SKM-1 treated with dmso at 0.1 percent for 144 hours (cell line): ENCODE measurements around the gene RING1.

Experiments used
- DNase-seq: peaks from one replicate; lab custom pipeline; 2025; ENCODE audit not compliant: unreplicated experiment; lab: John Stamatoyannopoulos, UW

Gene RING1

DNA sequence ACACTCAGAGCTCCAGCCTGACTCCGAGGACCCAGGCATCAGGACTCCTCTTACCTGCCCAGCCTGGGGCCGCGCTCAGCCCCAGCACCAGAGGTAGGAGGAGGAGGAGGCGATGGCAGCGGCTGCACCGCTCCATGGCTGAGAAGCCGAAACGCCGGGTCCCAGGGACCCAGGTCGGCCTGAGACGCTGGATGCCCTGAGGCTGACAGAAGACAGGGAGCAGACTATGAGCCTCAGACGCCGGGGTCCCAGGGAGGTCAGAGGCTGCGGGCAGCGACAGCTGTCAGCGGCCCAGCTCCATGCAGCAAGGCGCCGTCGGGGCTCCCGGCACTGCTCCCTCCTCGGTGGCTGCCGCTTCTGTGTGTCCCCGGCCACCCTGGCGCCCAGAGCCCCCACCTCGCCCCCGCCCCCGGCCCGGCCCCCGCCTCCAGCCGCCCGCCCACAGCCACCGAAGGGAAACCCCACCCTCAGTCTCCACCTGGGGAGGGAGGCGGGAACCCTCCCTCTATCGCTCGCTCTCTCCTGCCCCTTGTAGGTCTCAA lies 16.1 kb upstream of the RING1 start, which contains the start of gene COL11A2:
Gene COL11A2 (minus strand): TSS at position 363 of the 542 bp plus-strand sequence. CDS start 227 bp downstream, at position 136.
- no peak for DNase-seq

DNA sequence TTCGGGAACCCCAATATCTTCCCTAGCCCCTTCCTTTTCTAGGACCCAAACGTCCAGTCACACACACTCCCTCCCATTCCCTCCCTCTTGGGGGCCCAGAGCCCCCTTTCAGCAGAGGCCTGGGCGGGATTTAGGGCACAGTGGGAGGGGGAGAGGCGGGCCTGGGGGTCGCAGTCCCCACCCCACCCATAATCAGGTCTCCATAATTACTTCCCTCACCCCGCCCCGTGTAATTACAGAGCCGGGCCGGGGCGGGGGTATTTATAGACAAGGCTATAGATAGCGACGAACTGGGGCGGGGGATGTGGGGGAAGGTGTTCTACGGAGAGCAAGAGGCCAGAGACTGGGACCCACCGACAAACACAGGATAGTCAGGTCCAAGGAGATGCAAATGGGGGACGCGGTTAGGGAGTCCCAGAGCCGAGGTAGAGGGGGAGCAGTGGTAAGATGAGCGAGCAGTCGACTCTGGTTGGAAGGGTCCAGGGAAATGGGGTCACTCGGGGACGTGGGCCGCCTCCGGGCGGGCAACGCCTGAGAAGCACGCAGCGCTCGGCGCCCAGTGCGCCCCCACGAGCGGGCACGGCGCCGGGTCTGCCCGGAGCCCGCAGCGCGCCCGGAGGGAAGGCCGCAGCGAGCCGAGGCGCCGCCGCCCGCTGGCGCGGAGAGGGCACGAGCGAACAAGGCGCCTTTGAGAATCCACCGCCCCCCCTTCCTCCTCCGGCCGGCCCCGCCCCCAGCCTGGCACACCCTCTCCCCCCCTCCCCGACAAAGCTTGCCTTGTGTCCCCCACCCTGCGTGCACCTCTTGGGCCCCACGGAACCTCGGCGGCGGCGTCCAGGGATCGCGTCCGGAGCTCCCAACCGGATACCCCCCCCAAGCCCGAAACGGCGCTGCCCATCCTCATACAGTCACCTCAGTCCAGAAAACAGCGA lies 15.4 kb upstream of the RING1 start:
- DNase-seq: no peak

DNA sequence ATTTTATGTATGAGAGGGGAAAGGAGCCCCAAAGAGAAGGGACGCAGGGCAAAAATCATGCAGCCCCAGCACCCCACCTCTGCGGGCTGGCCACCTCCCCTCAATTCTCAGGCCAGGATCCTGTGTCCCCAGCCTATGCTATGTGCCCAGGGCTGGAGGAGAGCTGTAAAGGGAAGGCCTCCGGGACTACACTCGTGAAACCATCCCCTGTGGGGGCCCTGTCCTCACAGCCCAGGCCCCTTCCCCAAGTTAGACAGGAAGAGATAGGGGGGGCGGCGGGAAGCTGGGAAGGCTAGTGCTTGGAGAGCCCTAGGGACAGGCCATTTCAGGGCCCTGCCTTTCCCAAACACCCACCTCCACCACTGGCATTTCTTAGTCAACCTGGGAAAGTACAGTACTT lies 14.7 kb upstream of the RING1 start:
- DNase-seq: no peak

GRCh38 chr6:33194431-33194979 lies 13.8 kb upstream of the RING1 start:
- DNase-seq: no peak

GRCh38 chr6:33195304-33196165 lies 12.8 kb upstream of the RING1 start:
- no peak for DNase-seq

GRCh38 chr6:33197431-33198048 lies 10.8 kb upstream of the RING1 start:
- peak; percentile 72 for DNase-seq

DNA sequence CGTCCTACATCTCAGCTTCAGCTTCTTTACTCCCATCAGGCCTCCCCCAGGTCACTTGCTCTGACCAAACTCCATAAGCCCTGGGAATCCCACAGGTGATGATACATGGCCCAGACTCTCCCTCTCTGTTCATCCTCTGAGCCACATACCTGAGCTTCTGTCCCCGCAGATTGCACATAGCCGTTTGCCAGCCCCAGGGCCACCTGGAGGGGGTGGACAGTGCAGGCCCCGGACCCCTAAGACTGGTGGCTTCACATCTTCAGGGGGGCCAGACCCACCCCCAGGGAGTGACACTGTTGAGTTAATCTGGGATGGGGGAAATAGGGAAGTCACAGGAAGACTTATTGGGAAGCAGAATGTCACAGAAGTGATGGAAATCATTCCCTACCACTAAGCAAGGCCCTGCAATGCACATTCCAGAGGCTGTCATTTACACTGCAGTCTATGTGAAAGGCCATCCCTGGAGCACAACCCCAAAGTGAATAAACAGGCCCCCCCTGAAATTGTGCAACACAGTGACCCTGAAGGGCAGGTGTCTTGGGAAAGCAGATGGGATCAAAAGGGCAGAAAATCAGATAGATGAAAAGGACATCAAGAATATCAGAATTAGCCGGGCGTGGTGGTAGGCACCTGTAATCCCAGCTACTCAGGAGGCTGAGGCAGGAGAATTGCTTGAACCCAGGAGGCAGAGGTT lies 10.0 kb upstream of the RING1 start:
- no peak for DNase-seq

DNA sequence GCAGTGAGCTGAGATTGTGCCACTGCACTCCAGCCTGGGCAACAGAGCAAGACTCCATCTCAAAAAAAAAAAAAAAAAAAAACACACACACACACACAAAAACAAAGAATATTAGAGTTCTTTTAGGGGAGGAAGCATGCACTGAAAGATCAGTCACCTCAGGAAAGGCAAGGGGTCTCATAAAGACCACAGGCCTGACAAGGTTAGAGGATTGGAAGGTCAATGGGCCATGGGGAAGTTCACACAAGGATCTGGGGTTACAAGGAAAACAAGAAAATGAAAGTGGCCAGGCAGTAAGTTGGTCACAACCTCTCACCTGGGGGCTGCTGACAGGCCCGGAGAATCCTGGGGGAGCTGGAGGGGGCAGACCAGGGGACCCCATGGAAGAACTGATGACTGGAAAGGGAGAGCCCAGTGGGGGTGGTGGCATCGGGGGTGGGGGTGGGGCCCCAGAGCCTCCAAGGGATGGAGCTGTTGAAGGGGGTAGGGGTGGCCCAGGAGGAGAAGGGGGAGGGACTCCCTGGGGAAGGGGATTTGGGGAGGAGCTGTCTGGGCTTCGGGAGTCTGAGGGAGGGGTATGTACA lies 9.4 kb upstream of the RING1 start:
- DNase-seq: no peak

DNA sequence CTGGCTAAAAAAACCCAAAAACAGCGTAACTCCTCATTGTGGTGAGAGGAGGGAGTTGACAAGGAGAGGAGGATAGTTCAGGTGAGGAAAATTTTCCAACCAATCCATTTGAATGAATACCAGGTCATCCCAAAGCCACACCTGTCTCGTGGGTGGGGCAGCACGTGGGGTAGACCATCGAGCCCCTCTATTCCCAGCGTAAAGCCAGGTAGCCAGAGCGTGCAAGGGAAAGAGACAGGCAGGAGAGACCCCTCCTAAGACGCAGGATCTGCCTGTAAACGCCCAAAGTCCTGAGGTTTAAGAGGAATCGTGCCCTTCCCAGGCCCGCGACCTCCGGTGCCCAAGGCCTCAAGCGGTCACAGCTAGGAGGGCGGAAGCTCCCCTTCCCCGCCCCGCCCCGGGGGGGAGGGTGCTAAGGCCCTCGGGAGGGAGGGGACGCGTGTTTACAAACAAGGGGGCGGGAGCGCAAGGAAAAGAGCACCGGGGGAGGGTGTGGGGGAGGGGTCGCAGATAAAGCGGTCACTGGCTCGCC lies 8.5 kb upstream of the RING1 start:
- DNase-seq: peak; percentile 63

DNA sequence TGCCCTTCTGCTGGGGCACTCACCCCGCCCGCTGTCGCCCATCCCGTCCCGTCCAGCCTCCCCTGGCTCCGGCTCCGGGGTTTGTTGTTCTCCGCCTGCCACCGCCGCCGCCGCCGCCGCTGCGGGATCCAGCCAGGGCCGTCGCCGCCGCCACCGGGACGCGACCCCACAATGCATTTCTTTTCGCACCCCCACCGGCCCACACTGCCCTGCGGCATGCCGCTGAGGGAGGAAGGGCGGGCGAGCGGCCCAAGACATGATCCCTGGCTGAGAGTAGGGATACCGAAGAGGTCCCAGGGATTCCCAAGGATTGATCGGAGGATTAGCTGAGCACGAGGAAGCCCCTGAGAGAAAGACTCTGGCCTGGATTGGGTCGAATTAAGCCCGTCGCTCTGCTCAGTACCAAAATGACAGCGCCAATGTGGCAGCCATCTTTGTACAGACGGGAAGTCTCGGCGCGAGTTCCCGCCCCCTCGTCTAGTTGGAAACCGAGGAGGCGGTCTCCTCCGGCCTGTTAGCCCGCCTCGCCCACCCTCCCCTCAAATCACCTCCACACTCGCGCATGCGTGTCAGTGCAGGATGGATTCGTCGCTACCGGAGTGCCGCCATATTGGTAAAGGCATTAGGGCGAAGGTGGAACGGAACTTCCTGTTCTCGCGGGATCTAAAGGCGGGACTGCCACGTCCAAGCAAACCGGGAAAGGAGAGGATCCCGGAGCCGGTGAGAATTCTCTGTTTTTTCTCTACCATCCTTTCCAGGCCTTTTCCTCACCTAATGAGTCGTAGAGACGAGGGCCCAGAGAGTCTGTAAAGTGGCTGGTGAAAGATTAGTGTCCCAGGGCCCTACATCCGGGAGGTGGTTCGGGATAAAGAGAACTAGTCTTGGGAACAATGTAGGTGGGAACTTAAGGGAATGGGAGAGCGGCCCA lies 7.8 kb upstream of the RING1 start, which contains the start of the genes RXRB and SLC39A7:
Gene RXRB (minus strand): TSS at position 447 of the 928 bp plus-strand sequence. CDS start 189 bp downstream, at position 258.
Gene SLC39A7 (plus strand): TSS at position 649 of the 928 bp plus-strand sequence. CDS start 379 bp downstream, outside the sequence.
- peak; percentile 92 for DNase-seq

- DNase-seq: no peak
Measured at GRCh38 chr6:33201147-33201545, 7.2 kb upstream of the RING1 start.

GRCh38 chr6:33201935-33202334 lies 6.4 kb upstream of the RING1 start:
- DNase-seq: no peak

DNA sequence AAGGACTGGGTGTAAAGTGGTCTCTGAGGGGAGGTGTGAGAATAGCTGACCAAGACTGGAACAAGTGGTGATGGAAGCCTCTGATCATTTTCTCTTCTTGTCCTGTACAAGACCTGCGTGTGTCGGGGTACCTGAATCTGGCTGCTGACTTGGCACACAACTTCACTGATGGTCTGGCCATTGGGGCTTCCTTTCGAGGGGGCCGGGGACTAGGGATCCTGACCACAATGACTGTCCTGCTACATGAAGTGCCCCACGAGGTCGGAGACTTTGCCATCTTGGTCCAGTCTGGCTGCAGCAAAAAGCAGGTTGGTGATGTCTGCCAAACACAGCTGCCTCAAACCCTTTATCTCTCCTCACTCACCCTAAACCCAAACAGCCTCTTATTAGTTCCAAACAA lies 5.5 kb upstream of the RING1 start:
- DNase-seq: no peak

- DNase-seq: no peak
Measured at GRCh38 chr6:33203443-33204164, 4.7 kb upstream of the RING1 start.

DNA sequence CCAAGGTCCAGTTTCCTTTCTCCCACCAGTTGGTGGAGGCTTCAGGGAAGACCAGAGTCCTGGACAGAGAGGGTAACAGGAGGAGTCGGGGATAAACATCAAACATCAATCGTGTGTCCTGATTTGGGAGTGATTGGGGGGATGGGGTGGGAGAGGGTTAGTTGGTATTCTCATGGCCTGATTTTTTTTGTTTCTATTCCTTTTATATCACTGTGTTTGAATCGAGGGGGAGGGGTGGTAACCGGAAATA lies 4.2 kb upstream of the RING1 start:
- no peak for DNase-seq

- peak; percentile 77 for DNase-seq
Measured at GRCh38 chr6:33204415-33205190, 3.7 kb upstream of the RING1 start, which contains the start of gene HSD17B8. TSS of gene HSD17B8 (plus strand) at chr6:33204655. CDS start at chr6:33204669, 14 bp downstream.
